Spinal cord (tissue), 10 donors: ENCODE data around the gene AP2B1. TPM values are rescaled to one million over a fixed set of nuclear protein-coding genes. Genes with fewer than 3 reads are reported as not detected.

Experiments
- DNase-seq, 6 donors: peaks; one replicate each; pipeline versions ENCODE4 v3.0.0 to v3.0.0-alpha.2; 2013 to 2015; ENCODE audit warnings: low spot score in 6 of 6, low read depth in 4 of 6
- H3K27ac ChIP-seq: one replicate; pipeline ENCODE4 v1.5.1; 2013; ENCODE audit warnings: low read depth, low read length, control low read depth
- H3K27me3 ChIP-seq: one replicate; pipeline ENCODE4 v1.6.1; 2013; ENCODE audit warnings: low read length; ENCODE audit not compliant: control insufficient read depth, insufficient read depth
- H3K36me3 ChIP-seq: one replicate; pipeline ENCODE4 v1.6.1; 2013; ENCODE audit warnings: low read length; ENCODE audit not compliant: control insufficient read depth, insufficient read depth
- H3K4me1 ChIP-seq: one replicate; pipeline ENCODE4 v1.6.1; 2013; ENCODE audit warnings: low read length; ENCODE audit not compliant: control insufficient read depth, insufficient read depth
- H3K4me3 ChIP-seq: one replicate; pipeline ENCODE4 v1.5.1; 2013; ENCODE audit warnings: low read depth, low read length, control low read depth
- H3K9me3 ChIP-seq: one replicate; pipeline ENCODE4 v1.6.1; 2013; ENCODE audit warnings: low read length; ENCODE audit not compliant: control insufficient read depth, insufficient read depth
- WGBS: methylation state at CpG from one replicate; pipeline ENCODE4 v1.1.5; 2013; ENCODE audit warnings: missing lambda C conversion rate; ENCODE audit not compliant: insufficient coverage; 5-methylcytosine and 5-hydroxymethylcytosine counted together
- polyA plus RNA-seq, 2 donors: library from polyadenylated mRNA; unstranded; fragments of 120-200 nt; gene quantifications; one replicate each; pipeline ENCODE4 v1.2.1, GENCODE V29; 2013; ENCODE audit not compliant: insufficient read length in 2 of 2
- total RNA-seq, 2 donors: library from RNA; depleted of rRNA in 1 of 2; stranded (reverse); fragments of 120-200 nt in 1 of 2; fragments of >200 nt in 1 of 2; gene quantifications; one replicate each; pipeline versions ENCODE4 v1.2.3 to v1.2.4, GENCODE V29; 2013 to 2014
- donor health status: healthy.

AP2B1 gene
- total and polyA plus RNA-seq, 4 donors, result 115 to 287 (median 217) TPM

DNA sequence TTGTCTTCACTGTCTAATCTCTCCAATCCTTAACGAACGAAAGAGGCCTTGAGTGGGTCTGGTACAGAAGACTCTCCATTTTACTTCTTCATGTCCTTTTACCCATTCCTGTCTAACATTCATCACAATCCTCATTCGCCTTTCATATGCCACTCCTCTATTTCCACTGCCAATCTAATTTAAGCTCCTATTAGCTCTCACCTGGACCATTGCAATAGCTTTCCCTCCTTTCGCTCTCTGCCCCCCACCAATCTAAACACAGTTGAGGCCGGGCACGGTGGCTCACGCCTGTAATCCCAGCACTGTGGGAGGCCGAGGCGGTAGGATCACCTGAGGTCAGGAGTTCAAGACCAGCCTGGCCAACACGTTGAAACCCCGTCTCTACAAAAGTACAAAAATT is 20.2 kb upstream of the AP2B1 start:
- no peak for DNase-seq
- Histone ChIP-seq H3K27me3 (no peaks in the 10 kb centered on the region), H3K27ac (no peak overlapping the region), H3K36me3 (no peaks in the 10 kb centered on the region), H3K4me1 (peaks cover 14% of the 10 kb centered on the region), H3K4me3 (peak overlapping the region; percentile 88), H3K9me3 (no peaks in the 10 kb centered on the region)
- WGBS, result 80% methylated on average over 10 of the region's 11 CpGs

DNA sequence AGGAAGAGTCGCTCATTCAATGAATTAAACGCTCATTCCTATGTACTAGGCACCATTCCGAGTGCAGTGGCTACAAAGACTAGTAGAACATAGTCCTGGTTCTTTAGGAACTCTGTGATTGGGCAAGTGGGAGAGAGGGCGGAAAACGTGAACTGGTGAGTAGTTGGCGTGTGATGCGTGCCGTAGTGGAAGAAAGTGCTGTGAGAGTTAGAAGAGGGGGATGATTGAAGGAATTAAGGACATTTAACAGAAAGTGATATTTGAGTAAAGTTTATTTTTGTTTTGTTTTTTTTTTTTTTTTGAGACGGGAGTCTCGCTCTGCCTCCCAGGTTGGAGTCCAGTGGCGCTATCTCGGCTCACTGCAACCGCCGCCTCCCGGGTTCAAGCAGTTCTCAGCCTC is 18.6 kb upstream of the AP2B1 start:
- no peaks in the 10 kb centered on the region for H3K36me3 ChIP-seq
- no peaks in the 10 kb centered on the region for H3K9me3 ChIP-seq
- peak overlapping the region; percentile 88 for H3K4me3 ChIP-seq
- H3K27me3 ChIP-seq, result no peaks in the 10 kb centered on the region
- WGBS, result 19% methylated on average over 12 of the region's 15 CpGs
- no peak overlapping the region for H3K27ac ChIP-seq
- peaks cover 14% of the 10 kb centered on the region for H3K4me1 ChIP-seq
- DNase-seq, result peak in 1 of 6 donors; percentile 7

DNA sequence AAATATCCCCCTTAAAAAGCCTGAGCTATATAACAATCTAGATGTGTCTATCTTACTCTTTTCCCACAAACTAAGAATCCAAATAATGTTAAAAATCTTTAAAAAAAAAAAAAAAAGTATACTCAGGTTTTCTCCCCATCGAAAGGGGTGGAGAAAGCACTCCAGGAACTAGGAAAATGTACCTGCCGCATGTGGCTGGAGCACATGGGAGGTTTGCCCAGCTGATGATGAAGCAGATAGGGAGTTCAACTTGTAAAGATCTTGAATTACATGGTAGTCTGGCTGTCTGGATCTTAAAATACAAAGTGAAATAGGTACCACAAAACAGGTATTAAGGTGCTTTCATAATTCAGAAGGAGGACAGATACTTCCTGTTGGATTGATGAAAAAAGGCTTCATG is 17.7 kb upstream of the AP2B1 start:
- no peaks in the 10 kb centered on the region for H3K9me3 ChIP-seq
- H3K27me3 ChIP-seq, result no peaks in the 10 kb centered on the region
- WGBS, result 100% methylated on average over 2 of the region's 2 CpGs
- no peak overlapping the region for H3K4me3 ChIP-seq
- DNase-seq, result no peak
- peaks cover 14% of the 10 kb centered on the region for H3K4me1 ChIP-seq
- no peak overlapping the region for H3K27ac ChIP-seq
- H3K36me3 ChIP-seq, result peaks cover 4% of the 10 kb centered on the region

DNA sequence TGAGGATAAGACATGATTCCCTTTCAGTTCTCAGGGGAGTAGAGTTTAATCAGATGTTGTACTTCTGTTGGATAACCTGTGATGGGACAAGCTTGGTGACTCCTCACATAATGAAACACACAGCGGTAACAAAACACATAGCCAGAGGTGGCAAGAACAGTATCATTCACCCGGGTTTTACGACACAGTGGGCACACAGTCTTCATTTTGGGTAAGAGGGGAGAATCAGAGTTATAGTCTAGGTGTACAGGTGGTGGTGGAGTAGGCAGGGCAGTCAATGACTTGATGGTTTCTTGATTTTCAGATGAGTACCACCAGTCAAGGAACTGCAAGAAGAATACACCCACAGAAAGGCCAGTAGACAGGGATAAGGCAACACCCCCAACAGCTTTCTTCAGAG is 11.4 kb upstream of the AP2B1 start:
- Histone ChIP-seq H3K4me3 (no peak overlapping the region), H3K4me1 (peaks cover 7% of the 10 kb centered on the region), H3K27ac (no peak overlapping the region), H3K27me3 (no peaks in the 10 kb centered on the region), H3K36me3 (peaks cover 4% of the 10 kb centered on the region), H3K9me3 (no peaks in the 10 kb centered on the region)
- WGBS, result 100% methylated on average over 2 of the region's 3 CpGs
- no peak for DNase-seq

DNA sequence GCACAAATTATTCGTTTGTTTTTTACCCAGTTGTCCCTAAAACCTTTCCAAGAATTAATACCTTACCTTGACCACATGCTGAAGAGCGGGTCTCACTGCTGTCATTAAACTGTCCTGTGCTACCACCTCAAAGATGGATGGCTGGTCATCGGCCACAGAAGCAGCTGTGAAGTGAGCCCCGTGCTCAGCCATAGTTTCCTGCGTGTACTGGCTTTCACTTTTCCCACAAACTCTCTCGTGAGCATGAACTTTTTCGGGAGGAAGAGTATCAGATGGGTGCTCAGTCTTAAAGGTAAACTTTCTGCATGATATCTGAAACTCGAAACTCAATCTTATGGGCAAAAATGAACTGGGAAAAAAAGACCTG is 9.3 kb upstream of the AP2B1 start:
- 6% methylated on average over 6 of the region's 8 CpGs for WGBS
- Histone ChIP-seq H3K27me3 (no peaks in the 10 kb centered on the region), H3K36me3 (peaks cover 4% of the 10 kb centered on the region), H3K4me1 (peaks cover 7% of the 10 kb centered on the region), H3K27ac (peak overlapping the region; percentile 95), H3K4me3 (peak overlapping the region; percentile 95), H3K9me3 (no peaks in the 10 kb centered on the region)
- DNase-seq, result peak in 1 of 6 donors; percentile 6

DNA sequence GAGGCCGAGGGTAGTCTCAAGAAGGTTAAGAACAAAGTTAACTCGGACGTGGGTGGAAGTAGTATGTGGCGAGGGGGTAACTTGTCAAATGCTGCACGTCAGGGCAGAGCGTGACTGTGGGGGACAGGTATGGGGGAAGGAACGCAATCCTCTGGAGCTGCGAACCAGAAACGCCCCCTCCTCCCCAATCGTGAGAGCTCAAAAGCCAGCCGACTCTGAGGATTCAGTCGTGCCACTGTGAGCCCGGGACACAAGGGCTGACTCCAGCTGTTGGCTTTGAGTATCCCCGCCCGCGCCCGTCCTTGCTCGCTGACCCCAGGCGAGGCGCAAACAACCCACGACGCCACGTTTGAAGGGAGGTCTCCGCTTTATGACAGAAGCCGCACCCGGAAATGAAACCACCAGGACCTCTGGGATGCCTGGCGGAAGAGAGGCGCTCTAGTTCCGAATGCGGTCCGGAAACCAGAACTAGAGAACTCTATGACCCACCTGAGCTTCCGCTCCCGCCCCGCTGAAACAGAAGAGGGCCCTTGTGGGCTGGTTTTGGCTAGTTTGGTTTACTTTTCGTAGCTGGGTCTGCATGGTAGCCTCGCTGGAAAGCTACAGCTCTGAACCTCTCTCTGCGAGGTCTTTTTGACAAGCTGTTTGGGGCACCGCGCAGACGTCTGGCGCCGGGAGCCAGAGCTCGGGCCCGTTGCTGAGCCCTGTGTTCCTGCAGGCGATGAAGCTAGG is 8.8 kb upstream of the AP2B1 start, which contains the start of gene PEX12:
PEX12 (minus strand) TSS at position 375 of the 732 bp plus-strand sequence. CDS start 550 bp downstream, outside the sequence.
- Histone ChIP-seq H3K9me3 (no peaks in the 10 kb centered on the region), H3K27me3 (no peaks in the 10 kb centered on the region), H3K4me3 (peak within 1 kb of the TSS; percentile 95), H3K36me3 (peaks cover 4% of the 10 kb centered on the region), H3K27ac (peak within 1 kb of the TSS; percentile 95), H3K4me1 (peaks cover 7% of the 10 kb centered on the region)
- DNase-seq, result peak; percentile 83 to 99 (median 88)
- 0% methylated on average over 45 of the region's 45 CpGs for WGBS

DNA sequence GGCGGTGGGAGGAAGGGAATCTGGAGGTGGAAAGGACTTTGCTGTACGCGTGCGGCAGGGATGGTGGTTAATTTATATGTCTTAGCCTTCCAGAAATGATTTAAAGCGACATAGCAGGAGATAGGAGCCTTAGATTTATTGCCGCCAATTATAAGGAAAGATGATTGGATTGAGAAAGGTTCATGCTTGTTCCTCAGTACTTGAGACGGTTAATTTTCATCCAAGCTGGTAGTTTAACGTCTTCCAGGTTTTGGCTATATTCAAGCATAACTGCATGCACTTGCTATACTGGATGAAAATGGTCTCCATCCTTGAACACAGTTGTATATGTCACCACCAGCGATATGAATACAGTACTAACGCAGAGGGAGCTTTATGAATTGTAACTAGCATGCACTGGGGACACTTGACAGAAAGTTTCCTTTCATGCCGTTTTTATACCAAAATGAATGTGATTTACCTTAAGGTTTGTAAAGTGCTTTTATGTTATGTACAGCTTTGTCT is 8.1 kb upstream of the AP2B1 start:
- H3K9me3 ChIP-seq, result no peaks in the 10 kb centered on the region
- WGBS, result 0% methylated on average over 7 of the region's 11 CpGs
- H3K4me1 ChIP-seq, result peaks cover 7% of the 10 kb centered on the region
- H3K4me3 ChIP-seq, result peak overlapping the region; percentile 95
- H3K36me3 ChIP-seq, result peaks cover under 1% of the 10 kb centered on the region
- H3K27ac ChIP-seq, result peak overlapping the region; percentile 95
- no peaks in the 10 kb centered on the region for H3K27me3 ChIP-seq
- no peak for DNase-seq

DNA sequence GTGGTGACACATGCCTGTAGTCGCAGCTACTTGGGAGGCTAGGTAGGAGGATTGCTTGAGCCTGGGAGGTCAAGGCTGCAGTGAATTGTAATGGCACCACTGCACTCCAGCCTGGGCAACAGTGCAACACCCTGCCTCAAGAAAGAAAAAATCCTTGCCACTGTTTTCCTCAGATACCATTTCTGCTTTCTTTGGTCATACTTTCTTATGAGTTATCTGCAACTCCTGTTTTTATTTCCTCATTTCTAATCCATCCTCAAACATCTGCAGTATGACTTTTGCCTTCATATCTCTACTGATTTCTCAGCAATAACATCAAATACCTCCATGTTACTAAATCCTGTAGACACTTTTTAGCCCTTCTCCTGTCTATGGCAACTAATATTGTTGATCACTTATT is 3.1 kb upstream of the AP2B1 start:
- Histone ChIP-seq H3K27ac (no peak overlapping the region), H3K27me3 (no peaks in the 10 kb centered on the region), H3K4me1 (peaks cover 7% of the 10 kb centered on the region), H3K36me3 (no peaks in the 10 kb centered on the region), H3K9me3 (no peaks in the 10 kb centered on the region), H3K4me3 (no peak overlapping the region)
- WGBS, result 60% methylated on average over 1 of the region's 1 CpG
- no peak for DNase-seq

DNA sequence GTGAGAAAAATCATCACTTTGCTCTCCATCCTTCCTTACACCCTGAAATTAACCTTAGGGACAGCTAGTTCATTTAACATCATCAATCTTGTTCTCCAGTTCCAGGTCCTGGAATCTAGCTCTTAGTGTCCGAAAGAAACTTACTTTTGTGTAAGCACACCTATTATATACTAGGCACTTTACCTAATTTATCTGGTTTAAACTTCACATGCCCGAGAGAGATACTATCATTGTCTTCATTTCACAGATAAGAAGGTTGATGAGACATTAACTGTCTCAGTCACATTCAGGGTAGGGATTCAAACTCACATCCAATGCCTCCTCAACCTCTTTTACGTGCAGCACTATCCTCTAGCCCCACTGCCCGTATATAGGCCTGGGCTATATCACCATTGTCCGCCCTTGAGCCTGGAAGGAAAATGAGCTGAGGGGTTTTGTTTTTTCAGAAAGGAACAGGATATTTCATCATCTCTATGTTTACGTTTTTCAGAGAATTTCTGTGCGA is 501 bp upstream of the AP2B1 start:
- DNase-seq, result no peak
- H3K9me3 ChIP-seq, result no peaks in the 10 kb centered on the region
- H3K4me3 ChIP-seq, result peak overlapping the region; percentile 99
- H3K27me3 ChIP-seq, result no peaks in the 10 kb centered on the region
- peak overlapping the region; percentile 94 for H3K27ac ChIP-seq
- 10% methylated on average over 2 of the region's 7 CpGs for WGBS
- H3K36me3 ChIP-seq, result no peaks in the 10 kb centered on the region
- H3K4me1 ChIP-seq, result peaks cover 7% of the 10 kb centered on the region
